OCI-LY3 (cell line): ENCODE measurements around the gene IQCE.

Experiments used
- CTCF ChIP-seq: fragments of 200-600, 300-600 bp; sonication (generic); IDR thresholded peaks from 2 replicates; pipeline ENCODE4 v1.5.1; 2014; ENCODE audit warnings: antibody characterized with exemption, low read length, low read depth
- EZH2phosphoT487 ChIP-seq: fragments of 200-600 bp; shearing (Covaris generic); IDR thresholded peaks from 2 replicates; pipeline ENCODE4 v1.6.1; 2018; ENCODE audit warnings: antibody characterized with exemption, mixed run types, low read depth

GRCh38 chr7:2601065-2601464 is 42.3 kb downstream of the IQCE start:
- TF ChIP-seq CTCF (no peak), EZH2phosphoT487 (no peak)
